MM.1S (cell line): ENCODE measurements around the gene BIRC3.

Source experiments
- DNase-seq: peaks from one replicate; pipeline ENCODE4 v3.0.0-alpha.2; 2015
- H2AFZ ChIP-seq: fragments of 300-600 bp; sonication (generic); 2 replicates; pipeline ENCODE4 v1.6.0; 2016; ENCODE audit warnings: antibody characterized with exemption, low read length
- H3F3A ChIP-seq: fragments of 300-600 bp; sonication (generic); 2 replicates; pipeline ENCODE4 v1.6.1; 2016; ENCODE audit warnings: mild to moderate bottlenecking, antibody characterized with exemption, low read length, moderate library complexity, mixed read lengths; ENCODE audit not compliant: insufficient read depth
- H3K27ac ChIP-seq: fragments of 300-600 bp; sonication (generic); 2 replicates; pipeline ENCODE4 v1.5.1; 2016; ENCODE audit warnings: mild to moderate bottlenecking, low read length
- H3K27me3 ChIP-seq: fragments of 300-600 bp; sonication (generic); replicated peaks from 2 replicates; pipeline ENCODE4 v1.6.0; 2016; ENCODE audit warnings: low read length; ENCODE audit not compliant: insufficient read depth
- H3K36me3 ChIP-seq: fragments of 300-600 bp; sonication (generic); replicated peaks from 2 replicates; pipeline ENCODE4 v1.6.1; 2016; ENCODE audit warnings: mild to moderate bottlenecking, low read length, mixed read lengths; ENCODE audit not compliant: insufficient read depth
- H3K4me1 ChIP-seq: fragments of 300-600 bp; sonication (generic); 2 replicates; pipeline ENCODE4 v1.6.1; 2016; ENCODE audit warnings: low read length, mixed read lengths
- H3K4me2 ChIP-seq: fragments of 300-600 bp; sonication (generic); 2 replicates; pipeline ENCODE4 v1.6.0; 2016; ENCODE audit warnings: low read depth, low read length
- H3K4me3 ChIP-seq: fragments of 300-600 bp; sonication (generic); 2 replicates; pipeline ENCODE4 v1.5.1; 2016; ENCODE audit warnings: low read length, mixed read lengths
- H3K79me2 ChIP-seq: fragments of 300-600 bp; sonication (generic); 2 replicates; pipeline ENCODE4 v1.6.1; 2016; ENCODE audit warnings: mixed run types, low read length, mixed read lengths
- H3K9ac ChIP-seq: fragments of 300-600 bp; sonication (generic); 2 replicates; pipeline ENCODE4 v1.6.1; 2016; ENCODE audit warnings: low read length, mixed read lengths
- H3K9me2 ChIP-seq: fragments of 300-600 bp; sonication (generic); replicated peaks from 2 replicates; pipeline ENCODE4 v1.6.1; 2016; ENCODE audit warnings: mild to moderate bottlenecking, low read length, mixed read lengths; ENCODE audit not compliant: insufficient read depth
- H3K9me3 ChIP-seq: fragments of 300-600 bp; sonication (generic); replicated peaks from 2 replicates; pipeline ENCODE4 v1.6.1; 2016; ENCODE audit warnings: mild to moderate bottlenecking, low read length, mixed read lengths; ENCODE audit not compliant: insufficient read depth
- H4K20me1 ChIP-seq: fragments of 300-600 bp; sonication (generic); 2 replicates; pipeline ENCODE4 v1.6.1; 2016; ENCODE audit warnings: mild to moderate bottlenecking, low read length, moderate library complexity, mixed read lengths; ENCODE audit not compliant: insufficient read depth
- EZH2 ChIP-seq: fragments of 300-600 bp; sonication (generic); optimal IDR thresholded peaks from 2 replicates; pipeline ENCODE3; 2017; ENCODE audit warnings: low read depth, mild to moderate bottlenecking, antibody characterized with exemption, low read length, mixed read lengths
- EZH2phosphoT487 ChIP-seq: fragments of 300-600 bp; sonication (generic); IDR thresholded peaks from 2 replicates; pipeline ENCODE4 v1.6.1; 2018; ENCODE audit warnings: antibody characterized with exemption, low read length
- TF ChIP-seq, protein P1 (sequence below): fragments of 300-600 bp; sonication (generic); IDR thresholded peaks from 2 replicates; pipeline ENCODE4 v1.5.1; 2016; ENCODE audit warnings: antibody characterized with exemption, low read length, mixed read lengths

BIRC3 gene

DNA sequence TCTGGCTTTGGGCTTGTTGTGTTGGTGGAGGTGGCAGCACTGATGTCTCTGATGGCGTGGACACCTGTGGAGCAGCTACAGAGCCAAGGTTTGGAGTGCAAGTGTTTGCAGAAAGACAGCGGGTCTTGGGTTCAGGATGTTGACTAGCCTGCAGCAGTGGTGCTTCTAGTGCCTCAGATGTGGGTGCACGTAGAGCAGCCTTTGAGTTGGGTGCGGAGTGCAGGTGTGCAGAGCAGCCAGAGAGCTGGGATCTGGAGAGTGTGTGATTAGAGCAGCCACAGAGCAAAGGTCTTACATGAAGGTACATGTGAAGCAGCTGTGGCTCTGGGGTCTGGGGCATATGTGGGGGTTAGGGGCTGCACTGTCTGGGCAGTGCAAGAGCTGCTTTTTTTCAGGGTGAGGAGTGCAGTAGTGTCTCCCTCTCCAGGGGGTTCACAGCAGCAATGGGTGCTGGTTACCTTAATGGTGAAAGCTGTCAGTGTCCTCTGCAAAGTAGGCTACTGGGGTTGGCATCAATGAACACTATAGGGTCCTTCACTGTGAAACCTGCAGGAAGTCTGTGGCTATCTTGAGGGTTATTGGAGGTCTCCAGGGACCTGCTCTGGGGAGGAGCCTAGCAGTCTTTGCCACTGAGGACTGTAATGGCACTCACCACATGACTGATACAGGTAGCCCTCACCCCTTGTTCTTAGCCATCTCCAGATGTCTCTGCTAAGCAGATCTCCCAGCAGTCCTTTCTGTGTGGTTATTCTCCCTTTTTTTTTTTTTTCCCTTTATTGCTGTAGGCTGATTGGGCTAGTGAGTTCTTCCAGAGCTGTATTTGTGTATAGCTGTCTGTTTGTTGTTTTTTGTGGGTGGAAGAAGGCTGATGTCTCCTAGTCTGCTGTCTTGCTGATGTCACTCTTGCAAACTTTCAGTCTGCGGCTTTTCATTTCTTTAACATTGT, 44.1 kb downstream of the BIRC3 start:
- Histone ChIP-seq H3K9me3 (no peaks in the 10 kb centered on the region), H3K27ac (no peak overlapping the region), H3K9me2 (no peaks in the 10 kb centered on the region), H3K27me3 (no peaks in the 10 kb centered on the region), H3K9ac (no peak overlapping the region), H4K20me1 (no peaks in the 10 kb centered on the region), H3K79me2 (0 out of 2 replicates have a peak, but pooled peaks cover 14% of the 10 kb centered on the region), H3F3A (no peaks in the 10 kb centered on the region), H2AFZ (no peak overlapping the region), H3K4me2 (no peak overlapping the region), H3K4me3 (no peak overlapping the region), H3K36me3 (peaks cover 9% of the 10 kb centered on the region; the same call in 1 of the 2 replicates), H3K4me1 (no peaks in the 10 kb centered on the region)
- TF ChIP-seq EZH2 (no peak), EZH2phosphoT487 (no peak)
- TF ChIP-seq, protein P1, sequence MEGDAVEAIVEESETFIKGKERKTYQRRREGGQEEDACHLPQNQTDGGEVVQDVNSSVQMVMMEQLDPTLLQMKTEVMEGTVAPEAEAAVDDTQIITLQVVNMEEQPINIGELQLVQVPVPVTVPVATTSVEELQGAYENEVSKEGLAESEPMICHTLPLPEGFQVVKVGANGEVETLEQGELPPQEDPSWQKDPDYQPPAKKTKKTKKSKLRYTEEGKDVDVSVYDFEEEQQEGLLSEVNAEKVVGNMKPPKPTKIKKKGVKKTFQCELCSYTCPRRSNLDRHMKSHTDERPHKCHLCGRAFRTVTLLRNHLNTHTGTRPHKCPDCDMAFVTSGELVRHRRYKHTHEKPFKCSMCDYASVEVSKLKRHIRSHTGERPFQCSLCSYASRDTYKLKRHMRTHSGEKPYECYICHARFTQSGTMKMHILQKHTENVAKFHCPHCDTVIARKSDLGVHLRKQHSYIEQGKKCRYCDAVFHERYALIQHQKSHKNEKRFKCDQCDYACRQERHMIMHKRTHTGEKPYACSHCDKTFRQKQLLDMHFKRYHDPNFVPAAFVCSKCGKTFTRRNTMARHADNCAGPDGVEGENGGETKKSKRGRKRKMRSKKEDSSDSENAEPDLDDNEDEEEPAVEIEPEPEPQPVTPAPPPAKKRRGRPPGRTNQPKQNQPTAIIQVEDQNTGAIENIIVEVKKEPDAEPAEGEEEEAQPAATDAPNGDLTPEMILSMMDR, result no peak
- DNase-seq, result no peak

DNA sequence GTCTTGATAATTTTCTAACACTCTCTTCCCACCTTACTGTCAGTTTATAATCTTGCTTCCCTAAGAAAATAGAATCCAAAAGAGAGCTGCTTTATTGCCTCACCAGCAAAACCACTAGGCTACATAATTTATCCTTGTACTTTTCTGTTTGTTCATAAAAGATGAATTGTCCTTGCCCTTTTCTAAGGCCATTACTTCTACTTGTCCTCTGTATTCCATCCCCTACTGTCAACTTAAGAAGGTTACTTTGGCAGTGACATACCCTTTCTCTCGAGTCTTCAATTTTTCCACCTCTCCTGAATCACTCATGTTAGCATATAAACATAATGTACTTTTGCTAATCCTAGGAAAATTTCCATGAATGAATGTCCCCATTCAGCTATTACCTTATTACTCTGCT, 47.7 kb downstream of the BIRC3 start:
- Histone ChIP-seq H3K9ac (no peak overlapping the region), H3K4me3 (no peak overlapping the region), H3K79me2 (0 out of 2 replicates have a peak, but pooled peaks cover 5% of the 10 kb centered on the region), H3F3A (0 out of 2 replicates have a peak, but pooled peaks cover 3% of the 10 kb centered on the region), H2AFZ (no peak overlapping the region), H3K9me3 (no peaks in the 10 kb centered on the region), H3K9me2 (no peaks in the 10 kb centered on the region), H3K4me2 (no peak overlapping the region), H4K20me1 (no peaks in the 10 kb centered on the region), H3K36me3 (peaks cover 4% of the 10 kb centered on the region; the same call in 1 of the 2 replicates), H3K27me3 (no peaks in the 10 kb centered on the region), H3K27ac (no peak overlapping the region), H3K4me1 (peaks cover 5% of the 10 kb centered on the region; the same call in 1 of the 2 replicates)
- no peak for DNase-seq
- no peak for TF ChIP-seq EZH2
- no peak for TF ChIP-seq EZH2phosphoT487
- TF ChIP-seq, protein P1, result no peak

DNA sequence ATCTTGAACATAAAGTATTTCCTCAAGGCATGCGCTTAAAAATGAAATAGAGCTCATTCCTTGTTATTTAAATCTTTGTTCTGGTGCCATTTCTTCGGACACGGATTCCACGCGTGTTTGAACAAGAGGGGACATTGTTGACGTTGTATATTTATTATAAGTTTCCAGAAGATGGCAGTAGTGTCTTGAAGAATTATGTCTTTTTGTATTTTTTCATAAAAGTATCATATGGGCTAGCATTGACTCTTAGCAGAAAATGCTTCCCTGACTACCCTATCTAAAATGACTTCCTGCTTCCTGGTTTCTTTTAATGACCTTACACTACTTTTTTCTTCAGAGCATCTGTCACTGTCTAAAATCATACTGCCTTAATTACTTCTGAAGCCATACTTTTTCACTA, 50.1 kb downstream of the BIRC3 start:
- peaks cover 4% of the 10 kb centered on the region; the same call in 1 of the 2 replicates for H3K36me3 ChIP-seq
- no peak for DNase-seq

More for the DNA sequence above, 50.1 kb downstream of the BIRC3 start:
- TF ChIP-seq EZH2 (no peak), EZH2phosphoT487 (no peak)
- TF ChIP-seq, protein P1, result no peak; the same call in 1 of the 2 replicates
- Histone ChIP-seq H3K4me2 (no peak overlapping the region), H3K4me1 (peaks cover 5% of the 10 kb centered on the region; the same call in 1 of the 2 replicates), H3K27ac (no peak overlapping the region), H3K9ac (no peak overlapping the region), H3K4me3 (no peak overlapping the region), H3K9me2 (no peaks in the 10 kb centered on the region), H3K79me2 (no peaks in the 10 kb centered on the region), H3K27me3 (no peaks in the 10 kb centered on the region), H2AFZ (no peak overlapping the region), H3K9me3 (no peaks in the 10 kb centered on the region), H4K20me1 (no peaks in the 10 kb centered on the region), H3F3A (0 out of 2 replicates have a peak, but pooled peaks cover 3% of the 10 kb centered on the region)
